Uterus (tissue), 4 donors: ENCODE data around the gene HIPK4. TPM values are rescaled to one million over a fixed set of nuclear protein-coding genes. Genes with fewer than 3 reads are reported as not detected.

Experiments
- DNase-seq, 2 donors: peaks; one replicate each; pipeline ENCODE4 v3.0.0-alpha.2; 2019 to 2020
- H3K27ac ChIP-seq, 2 donors: fragments of 200-600 bp; sonication (generic); 1 replicate in 1 of 2; 2 replicates in 1 of 2; pipeline ENCODE4 v1.5.1; 2016 to 2018
- H3K27me3 ChIP-seq, 2 donors: fragments of 200-600 bp; sonication (generic); one replicate each; pipeline ENCODE4 v1.5.1; 2018 to 2019; ENCODE audit warnings: control low read depth in 1 of 2
- H3K36me3 ChIP-seq, 2 donors: fragments of 200-600 bp; sonication (generic); one replicate each; pipeline ENCODE4 v1.5.1; 2019; ENCODE audit warnings: control low read depth in 1 of 2
- H3K4me1 ChIP-seq, 2 donors: fragments of 200-600 bp; sonication (generic); one replicate each; pipeline ENCODE4 v1.5.1; 2018 to 2019; ENCODE audit warnings: control low read depth in 1 of 2
- H3K4me3 ChIP-seq, 2 donors: fragments of 200-600 bp; sonication (generic); 1 replicate in 1 of 2; 2 replicates in 1 of 2; pipeline ENCODE4 v1.5.1; 2018 to 2019; ENCODE audit warnings: mild to moderate bottlenecking in 1 of 2
- H3K9me3 ChIP-seq, 2 donors: fragments of 200-600 bp; sonication (generic); one replicate each; pipeline ENCODE4 v1.5.1; 2019; ENCODE audit warnings: control low read depth in 1 of 2
- POLR2A ChIP-seq, 2 donors: fragments of 450-650 bp; IDR thresholded peaks; one replicate each; pipeline ENCODE4 v1.6.1; 2016; ENCODE audit warnings: antibody characterized with exemption in 2 of 2, mild to moderate bottlenecking in 1 of 2, moderate library complexity in 1 of 2
- intact Hi-C: fragments of 100-400 bp; cut with DNase I; formaldehyde crosslinking; loops from one replicate; pipeline ENCODE4 v1.15.1; 2023; ENCODE audit warnings: low total_unique reads
- total RNA-seq, 4 donors: library from RNA; depleted of rRNA in 3 of 4; stranded (reverse); fragments of >200 nt in 3 of 4; gene quantifications; one replicate each; pipeline versions ENCODE4 v1.1.0 to v1.2.4, GENCODE V29; 2014 to 2023
- TF ChIP-seq, protein P1 (sequence below), 4 experiments: fragments of 200-600 bp in 2 of 4; fragments of 450-650 bp in 2 of 4; sonication (generic) in 2 of 4; IDR thresholded peaks; one replicate each; pipeline ENCODE4 v1.5.1; 2016 to 2019; ENCODE audit warnings: antibody characterized with exemption in 4 of 4, mild to moderate bottlenecking in 2 of 4, moderate library complexity in 1 of 4
- donor health status: DM: yes; HTN: yes; CAD: no.

Gene HIPK4
- total RNA-seq, 4 donors from 2014 or later: 0.40 to 0.48 TPM; not detected in 2

DNA sequence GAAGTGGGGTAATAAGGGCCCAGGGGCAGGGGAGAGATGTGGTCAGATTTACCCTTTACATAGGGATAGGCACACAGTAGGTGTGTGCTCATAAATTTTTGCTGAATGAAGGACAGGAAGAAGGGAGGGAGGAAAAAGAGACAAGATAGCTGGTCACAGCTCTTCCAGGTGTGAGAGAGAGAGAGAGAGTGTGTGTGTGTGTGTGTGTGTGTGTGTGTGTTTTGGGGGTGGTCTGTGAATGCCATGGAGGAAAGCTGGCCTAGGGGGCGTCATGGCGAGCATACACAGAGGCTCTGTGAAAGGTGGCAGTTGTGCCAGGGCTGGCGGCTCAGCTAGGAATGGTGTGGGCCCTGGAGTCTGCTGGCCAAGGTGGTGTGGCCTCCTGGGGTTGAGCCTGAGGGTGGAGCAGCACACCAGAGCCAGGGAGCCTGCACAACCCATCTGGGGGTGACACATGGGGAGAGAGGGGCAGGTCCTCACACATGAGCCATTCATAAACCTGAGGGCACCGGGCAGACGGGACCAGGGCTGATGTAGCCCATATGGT is 29.2 kb upstream of the HIPK4 start:
- no peak for DNase-seq
- Histone ChIP-seq H3K27ac (no peak overlapping the region), H3K27me3 (no peaks in the 10 kb centered on the region), H3K4me3 (no peak overlapping the region), H3K36me3 (no peaks in the 10 kb centered on the region), H3K4me1 (peaks cover 0 to 18% of the 10 kb centered on the region in 2 donors), H3K9me3 (no peaks in the 10 kb centered on the region)
- TF ChIP-seq, protein P1, sequence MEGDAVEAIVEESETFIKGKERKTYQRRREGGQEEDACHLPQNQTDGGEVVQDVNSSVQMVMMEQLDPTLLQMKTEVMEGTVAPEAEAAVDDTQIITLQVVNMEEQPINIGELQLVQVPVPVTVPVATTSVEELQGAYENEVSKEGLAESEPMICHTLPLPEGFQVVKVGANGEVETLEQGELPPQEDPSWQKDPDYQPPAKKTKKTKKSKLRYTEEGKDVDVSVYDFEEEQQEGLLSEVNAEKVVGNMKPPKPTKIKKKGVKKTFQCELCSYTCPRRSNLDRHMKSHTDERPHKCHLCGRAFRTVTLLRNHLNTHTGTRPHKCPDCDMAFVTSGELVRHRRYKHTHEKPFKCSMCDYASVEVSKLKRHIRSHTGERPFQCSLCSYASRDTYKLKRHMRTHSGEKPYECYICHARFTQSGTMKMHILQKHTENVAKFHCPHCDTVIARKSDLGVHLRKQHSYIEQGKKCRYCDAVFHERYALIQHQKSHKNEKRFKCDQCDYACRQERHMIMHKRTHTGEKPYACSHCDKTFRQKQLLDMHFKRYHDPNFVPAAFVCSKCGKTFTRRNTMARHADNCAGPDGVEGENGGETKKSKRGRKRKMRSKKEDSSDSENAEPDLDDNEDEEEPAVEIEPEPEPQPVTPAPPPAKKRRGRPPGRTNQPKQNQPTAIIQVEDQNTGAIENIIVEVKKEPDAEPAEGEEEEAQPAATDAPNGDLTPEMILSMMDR (IDR thresholded peaks at IDR 0.05): no peak
- TF ChIP-seq POLR2A (IDR thresholded peaks at IDR 0.05): no peak
- intact Hi-C loops: no loop called here

DNA sequence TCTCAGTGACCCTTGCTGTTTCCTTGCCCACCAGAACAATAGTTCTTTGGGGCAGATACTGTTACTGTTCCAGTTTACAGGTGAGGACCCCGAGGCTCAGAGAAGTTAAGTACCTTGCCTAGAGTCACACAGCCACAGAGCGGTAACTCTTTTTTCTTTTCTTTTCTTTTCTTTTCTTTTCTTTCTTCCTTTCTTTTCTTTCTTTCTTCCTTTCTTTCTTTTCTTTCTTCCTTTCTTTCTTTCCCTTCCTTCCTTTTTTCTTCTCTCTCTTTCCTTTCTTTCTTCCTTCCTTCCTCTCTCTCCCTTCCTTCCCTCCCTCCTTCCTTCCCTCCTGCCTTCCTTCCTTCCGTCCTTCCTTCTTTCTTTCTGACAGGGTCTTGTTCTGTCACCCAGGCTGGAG is 28.1 kb upstream of the HIPK4 start:
- no peak for TF ChIP-seq POLR2A (IDR thresholded peaks at IDR 0.05)
- TF ChIP-seq, protein P1 (IDR thresholded peaks at IDR 0.05): no peak
- Histone ChIP-seq H3K4me3 (no peak overlapping the region), H3K36me3 (no peaks in the 10 kb centered on the region), H3K4me1 (peaks cover 0 to 17% of the 10 kb centered on the region in 2 donors), H3K27ac (peak overlapping the region; percentile 72 to 79), H3K27me3 (no peaks in the 10 kb centered on the region), H3K9me3 (no peaks in the 10 kb centered on the region)
- intact Hi-C loops: no loop called here
- DNase-seq: no peak

DNA sequence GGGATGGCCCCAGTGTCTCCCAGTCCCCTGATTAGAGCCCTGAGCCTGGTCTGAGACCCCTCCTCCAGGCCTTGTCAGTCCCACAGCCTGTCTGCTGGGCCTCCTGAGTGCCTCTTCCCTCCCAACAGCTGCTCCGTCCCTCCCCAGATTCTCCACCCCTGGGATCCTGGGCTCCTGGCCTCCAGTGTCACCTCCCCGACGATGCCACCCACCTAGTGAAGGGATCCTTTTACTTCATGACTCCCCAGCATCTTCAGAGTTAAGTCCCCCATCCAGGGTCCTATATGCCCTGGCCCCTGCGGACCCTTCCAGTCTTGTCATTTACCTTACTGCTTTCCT is 27.6 kb upstream of the HIPK4 start:
- DNase-seq: no peak
- intact Hi-C loops: no loop called here
- no peaks in the 10 kb centered on the region for H3K27me3 ChIP-seq
- H3K9me3 ChIP-seq: no peaks in the 10 kb centered on the region
- no peaks in the 10 kb centered on the region for H3K36me3 ChIP-seq
- H3K4me1 ChIP-seq: peaks cover 0 to 13% of the 10 kb centered on the region in 2 donors
- TF ChIP-seq, protein P1 (IDR thresholded peaks at IDR 0.05): no peak
- TF ChIP-seq POLR2A (IDR thresholded peaks at IDR 0.05): no peak
- H3K27ac ChIP-seq: peak overlapping the region; percentile 72 to 79
- no peak overlapping the region for H3K4me3 ChIP-seq

DNA sequence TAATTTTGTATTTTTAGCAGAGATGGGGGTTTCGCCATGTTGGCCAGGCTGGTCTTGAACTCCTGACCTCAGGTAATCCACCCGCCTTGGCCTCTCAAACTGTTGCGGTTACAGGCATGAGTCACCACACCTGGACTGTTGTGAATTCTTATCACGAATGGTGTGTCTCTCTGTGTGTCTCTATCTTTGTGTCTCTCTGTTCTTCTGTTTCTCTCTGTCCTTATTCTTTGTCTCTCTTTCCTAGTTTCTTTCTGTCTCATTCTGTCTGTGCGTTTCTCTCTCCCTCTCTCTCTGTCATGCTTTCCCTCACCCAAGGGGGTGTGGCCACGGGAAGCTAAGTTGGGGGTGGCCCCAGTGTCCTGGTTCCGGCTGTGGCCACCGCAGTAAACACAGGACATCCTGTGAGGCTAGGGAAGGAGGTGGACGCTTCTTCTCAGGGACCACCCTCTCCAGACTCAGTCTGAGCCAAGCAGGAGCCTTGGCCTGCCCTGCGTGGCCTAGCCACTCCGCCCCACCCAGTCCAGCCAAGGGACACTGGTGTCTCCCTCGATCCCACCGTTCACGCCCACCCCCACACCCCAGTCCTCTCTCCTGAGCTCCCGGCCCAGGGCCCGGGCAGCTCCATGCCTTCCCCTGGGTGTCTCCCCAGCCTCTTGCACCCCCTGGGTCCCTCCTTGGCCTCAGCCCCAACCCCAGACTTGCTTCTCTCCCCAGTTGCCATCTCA is 27.1 kb upstream of the HIPK4 start:
- peak overlapping the region; percentile 72 to 79 for H3K27ac ChIP-seq
- no peak overlapping the region for H3K4me3 ChIP-seq
- peak in 1 of 2 donors; percentile 36 for TF ChIP-seq POLR2A (IDR thresholded peaks at IDR 0.05)
- TF ChIP-seq, protein P1 (IDR thresholded peaks at IDR 0.05): no peak
- no peaks in the 10 kb centered on the region for H3K36me3 ChIP-seq
- intact Hi-C loops: no loop called here
- no peaks in the 10 kb centered on the region for H3K27me3 ChIP-seq
- peaks cover 0 to 7% of the 10 kb centered on the region in 2 donors for H3K4me1 ChIP-seq
- H3K9me3 ChIP-seq: no peaks in the 10 kb centered on the region
- no peak for DNase-seq

DNA sequence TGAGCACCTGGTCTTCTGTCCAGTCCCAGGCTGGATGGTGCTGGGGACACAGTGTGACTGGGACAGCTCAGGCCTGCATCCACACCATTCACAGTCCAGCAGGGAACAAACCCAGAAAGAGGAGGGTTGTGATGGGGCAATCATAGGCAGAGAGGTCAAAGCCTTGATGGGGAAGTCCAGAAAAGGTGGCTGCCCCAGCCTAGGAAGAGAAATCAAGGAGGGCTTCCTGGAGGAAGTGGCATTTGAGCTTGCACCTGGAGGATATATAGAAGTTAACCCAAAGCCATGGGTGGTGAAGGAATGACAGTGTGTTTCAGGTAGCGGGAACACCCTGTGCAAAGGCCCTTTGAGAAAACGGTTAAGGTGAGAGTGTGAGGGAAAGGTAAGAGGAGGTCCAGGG is 25.8 kb upstream of the HIPK4 start:
- H3K9me3 ChIP-seq: no peaks in the 10 kb centered on the region
- no peak for DNase-seq
- TF ChIP-seq POLR2A (IDR thresholded peaks at IDR 0.05): no peak
- TF ChIP-seq, protein P1 (IDR thresholded peaks at IDR 0.05): no peak
- H3K27me3 ChIP-seq: no peaks in the 10 kb centered on the region
- no peaks in the 10 kb centered on the region for H3K4me1 ChIP-seq
- no peaks in the 10 kb centered on the region for H3K36me3 ChIP-seq
- intact Hi-C loops: no loop called here
- no peak overlapping the region for H3K4me3 ChIP-seq
- H3K27ac ChIP-seq: no peak overlapping the region
